ENCODE results near the gene ARL4A. TPM values are rescaled to one million over a fixed set of nuclear protein-coding genes. Genes with fewer than 3 reads are reported as not detected.

The ARL4A gene
- total and polyA plus RNA-seq, 9 of the 15 experiments (the other 6 are each of a cell fraction or from before 2014, with no cell fraction given), result 118 to 688 (median 172) TPM

DNA sequence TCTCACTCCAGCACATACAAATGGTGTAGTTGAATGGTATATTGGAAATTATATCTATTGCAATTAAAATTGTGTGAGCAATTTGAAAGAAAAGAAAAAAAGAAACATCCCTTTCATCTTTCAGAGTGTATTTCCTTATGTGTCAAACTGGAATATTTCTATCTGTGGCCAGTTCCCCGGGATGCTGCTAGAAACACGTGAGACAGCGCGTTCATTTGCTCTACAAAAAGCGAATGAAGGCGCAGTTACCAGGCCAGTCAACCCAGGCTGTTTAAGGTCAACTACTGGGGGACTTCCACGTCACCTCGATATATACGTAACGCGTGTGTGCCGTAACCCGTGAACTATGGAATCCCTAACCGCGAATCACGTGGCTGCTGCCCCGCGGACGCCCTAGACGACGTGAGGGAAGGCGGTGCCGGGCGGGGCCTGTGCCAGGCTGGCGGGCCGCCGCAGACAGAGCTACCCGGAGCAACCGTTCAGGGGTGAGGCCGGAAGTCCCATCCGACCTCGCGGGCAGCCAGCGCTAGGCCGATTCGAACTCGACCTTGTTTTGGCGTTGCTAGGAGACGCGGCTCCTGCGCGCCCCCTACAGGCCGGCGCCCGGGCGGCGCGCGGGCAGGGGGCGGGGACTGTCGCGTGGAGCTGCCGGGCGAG lies 1.1 kb upstream of the ARL4A start (continued):
- TF ChIP-seq, protein P1, sequence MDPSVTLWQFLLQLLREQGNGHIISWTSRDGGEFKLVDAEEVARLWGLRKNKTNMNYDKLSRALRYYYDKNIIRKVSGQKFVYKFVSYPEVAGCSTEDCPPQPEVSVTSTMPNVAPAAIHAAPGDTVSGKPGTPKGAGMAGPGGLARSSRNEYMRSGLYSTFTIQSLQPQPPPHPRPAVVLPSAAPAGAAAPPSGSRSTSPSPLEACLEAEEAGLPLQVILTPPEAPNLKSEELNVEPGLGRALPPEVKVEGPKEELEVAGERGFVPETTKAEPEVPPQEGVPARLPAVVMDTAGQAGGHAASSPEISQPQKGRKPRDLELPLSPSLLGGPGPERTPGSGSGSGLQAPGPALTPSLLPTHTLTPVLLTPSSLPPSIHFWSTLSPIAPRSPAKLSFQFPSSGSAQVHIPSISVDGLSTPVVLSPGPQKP (CRISPR knock-in tag; IDR thresholded peaks at IDR 0.05), result no peak
- TF ChIP-seq CHCHD3 (CRISPR knock-in tag; IDR thresholded peaks at IDR 0.05) (no peak), DNMT1 (IDR thresholded peaks at IDR 0.05) (no peak), SP1 (CRISPR knock-in tag; IDR thresholded peaks at IDR 0.05) (peak; percentile 86), ZNF12 (CRISPR knock-in tag; IDR thresholded peaks at IDR 0.05) (no peak), ZBTB17 (CRISPR knock-in tag; IDR thresholded peaks at IDR 0.05) (peak; percentile 91), TEAD1 (CRISPR knock-in tag; IDR thresholded peaks at IDR 0.05) (peak; percentile 67 to 77; a peak in 2 of 4 replicates), YBX1 (IDR thresholded peaks at IDR 0.05) (no peak), EGR1 (conservative IDR thresholded peaks at IDR 0.05) (no peak), ZNF384 (IDR thresholded peaks at IDR 0.05; ENCODE audit: low read depth, low read length) (no peak), ZNF133 (CRISPR knock-in tag; IDR thresholded peaks at IDR 0.05) (no peak), ESRRA (IDR thresholded peaks at IDR 0.05; ENCODE audit: borderline replicate concordance, low read depth) (peak; percentile 88), CBFB (CRISPR knock-in tag; IDR thresholded peaks at IDR 0.05) (0 out of 2 replicates have a peak, but pooled peaks have one; percentile 23), GATAD2B (IDR thresholded peaks at IDR 0.05; ENCODE audit: borderline replicate concordance) (peak; percentile 95), JUNB (CRISPR knock-in tag; conservative IDR thresholded peaks at IDR 0.05) (no peak), BACH1 (tag; IDR thresholded peaks at IDR 0.05) (peak; percentile 40; the same call in 1 of the 2 replicates), NFATC3 (IDR thresholded peaks at IDR 0.05) (no peak), MTA3 (IDR thresholded peaks at IDR 0.05; ENCODE audit: borderline replicate concordance) (peak; percentile 91), ZNF449 (CRISPR knock-in tag; IDR thresholded peaks at IDR 0.05) (no peak), TBP (optimal IDR thresholded peaks at IDR 0.05; ENCODE audit: low read depth, low read length) (peak; percentile 64), SUPT5H (IDR thresholded peaks at IDR 0.05) (no peak), HCFC1 (IDR thresholded peaks at IDR 0.05; ENCODE audit: low read depth, low read length) (peak; percentile 56), ZNF165 (CRISPR knock-in tag; IDR thresholded peaks at IDR 0.05; ENCODE audit: borderline replicate concordance) (no peak), ZBED1 (IDR thresholded peaks at IDR 0.05) (no peak; the same call in 1 of the 2 replicates), THAP12 (CRISPR knock-in tag; IDR thresholded peaks at IDR 0.05) (peak; percentile 69; the same call in 1 of the 2 replicates), MXI1 (IDR thresholded peaks at IDR 0.05; ENCODE audit: low read depth, low read length) (peak; percentile 91)
- TF ChIP-seq, protein P2, sequence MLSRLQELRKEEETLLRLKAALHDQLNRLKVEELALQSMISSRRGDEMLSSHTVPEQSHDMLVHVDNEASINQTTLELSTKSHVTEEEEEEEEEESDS (CRISPR knock-in tag; IDR thresholded peaks at IDR 0.05), result no peak
